GM21576 (cell line): ENCODE measurements around the gene SYT6.

ENCODE experiments used
- ATAC-seq: cut with Tn5 transposase; IDR thresholded peaks from one replicate; pipeline ENCODE4 v1.9.1; 2021; ENCODE audit warnings: mild to moderate bottlenecking, moderate library complexity; ENCODE audit not compliant: unreplicated experiment

SYT6 gene

GRCh38 chr1:114094675-114095074 is 59.0 kb downstream of the SYT6 start:
- no peak for ATAC-seq

GRCh38 chr1:114094363-114094634 is 59.4 kb downstream of the SYT6 start:
- no peak for ATAC-seq

GRCh38 chr1:114093624-114094362 is 59.9 kb downstream of the SYT6 start:
- ATAC-seq, result no peak

- ATAC-seq, result no peak
These were observed 61.2 kb downstream of the SYT6 start for GRCh38 chr1:114092186-114093062.

GRCh38 chr1:114091711-114092110 is 62.0 kb downstream of the SYT6 start:
- no peak for ATAC-seq

- ATAC-seq, result no peak
These were observed 62.7 kb downstream of the SYT6 start for GRCh38 chr1:114090738-114091505.

GRCh38 chr1:114089502-114090138 is 64.0 kb downstream of the SYT6 start:
- no peak for ATAC-seq

GRCh38 chr1:114088392-114089299 is 65.0 kb downstream of the SYT6 start:
- ATAC-seq, result no peak

GRCh38 chr1:114087495-114087894 is 66.2 kb downstream of the SYT6 start:
- no peak for ATAC-seq

GRCh38 chr1:114086601-114087368 is 66.9 kb downstream of the SYT6 start:
- no peak for ATAC-seq

- no peak for ATAC-seq
These were observed 70.6 kb downstream of the SYT6 start for GRCh38 chr1:114082867-114083585.

GRCh38 chr1:114082304-114082630 is 71.4 kb downstream of the SYT6 start:
- ATAC-seq, result no peak

GRCh38 chr1:114081437-114082303 is 72.0 kb downstream of the SYT6 start:
- no peak for ATAC-seq

GRCh38 chr1:114080511-114081436 is 72.9 kb downstream of the SYT6 start:
- ATAC-seq, result no peak

- ATAC-seq, result no peak
These were observed 74.0 kb downstream of the SYT6 start for GRCh38 chr1:114079596-114080190.

GRCh38 chr1:114078116-114078515 is 75.6 kb downstream of the SYT6 start:
- ATAC-seq, result no peak
